ENCODE measurements around the gene CRHR1. TPM values are rescaled to one million over a fixed set of nuclear protein-coding genes. Genes with fewer than 3 reads are reported as not detected.
A peak's percentile ranks its signal among the peaks of the same experiment; 100 is the strongest.

Gene CRHR1
- total RNA-seq, 3 donors from 2014 or later (not counting 1 experiment from before 2014, with no cell fraction given): not detected

GRCh38 chr17:45870342-45870974, 86.3 kb downstream of the CRHR1 start:
- no peaks in the 10 kb centered on the region for H3K36me3 Mint-ChIP-seq
- no peaks in the 10 kb centered on the region for H3K27me3 ChIP-seq (ENCODE audit: control insufficient read depth, insufficient read depth, low read length)
- WGBS (ENCODE audit: insufficient coverage): 78% methylated on average over 3 of the region's 4 CpGs
- no peak overlapping the region for H3K27ac ChIP-seq (ENCODE audit: low read length)
- no peak overlapping the region for H3K4me3 Mint-ChIP-seq
- no peaks in the 10 kb centered on the region for H3K9me3 Mint-ChIP-seq
- peaks cover 3 to 26% of the 10 kb centered on the region in 2 donors for H3K27me3 Mint-ChIP-seq (ENCODE audit: low read depth in 2 of 2)
- no peaks in the 10 kb centered on the region for H3K9me3 ChIP-seq (ENCODE audit: control insufficient read depth, insufficient read depth, low read length)
- H3K4me1 Mint-ChIP-seq: peaks cover 0 to 4% of the 10 kb centered on the region in 2 donors
- H3K27ac Mint-ChIP-seq: no peak overlapping the region
- DNase-seq (no peak), ATAC-seq (no peak)
- no peak for TF ChIP-seq CTCF (IDR thresholded peaks at IDR 0.05)
- H3K36me3 ChIP-seq (ENCODE audit: control insufficient read depth, insufficient read depth, low read length): no peaks in the 10 kb centered on the region
- H3K4me3 ChIP-seq (ENCODE audit: low read length): no peak overlapping the region
- intact Hi-C loops (cut with micrococcal nuclease): no loop called here
- no peaks in the 10 kb centered on the region for H3K4me1 ChIP-seq (ENCODE audit: control insufficient read depth, insufficient read depth, low read length)

- 75% methylated on average over 5 of the region's 5 CpGs for WGBS (ENCODE audit: insufficient coverage)
Measured at GRCh38 chr17:45871718-45872117, 87.6 kb downstream of the CRHR1 start.

GRCh38 chr17:45873728-45874127, 89.6 kb downstream of the CRHR1 start:
- no peaks in the 10 kb centered on the region for H3K36me3 ChIP-seq (ENCODE audit: control insufficient read depth, insufficient read depth, low read length)
- no peak for TF ChIP-seq CTCF (IDR thresholded peaks at IDR 0.05)
- Mint-ChIP-seq H3K36me3 (no peaks in the 10 kb centered on the region), H3K27me3 (ENCODE audit: low read depth in 2 of 2) (peaks cover 6 to 18% of the 10 kb centered on the region in 2 donors), H3K9me3 (no peaks in the 10 kb centered on the region), H3K4me1 (peaks cover 0 to 4% of the 10 kb centered on the region in 2 donors), H3K4me3 (no peak overlapping the region), H3K27ac (no peak overlapping the region)
- WGBS (ENCODE audit: insufficient coverage): 1% methylated on average over 6 of the region's 6 CpGs
- peak in 1 of 3 donors; percentile 66 for ATAC-seq
- intact Hi-C loops (cut with micrococcal nuclease): no loop called here
- H3K4me3 ChIP-seq (ENCODE audit: low read length): no peak overlapping the region
- peak in 1 of 2 donors; percentile 61 for DNase-seq
- no peak overlapping the region for H3K27ac ChIP-seq (ENCODE audit: low read length)
- H3K9me3 ChIP-seq (ENCODE audit: control insufficient read depth, insufficient read depth, low read length): no peaks in the 10 kb centered on the region
- no peaks in the 10 kb centered on the region for H3K27me3 ChIP-seq (ENCODE audit: control insufficient read depth, insufficient read depth, low read length)
- H3K4me1 ChIP-seq (ENCODE audit: control insufficient read depth, insufficient read depth, low read length): no peaks in the 10 kb centered on the region

More at GRCh38 chr17:45871718-45872117, 87.6 kb downstream of the CRHR1 start:
- Histone ChIP-seq H3K27me3 (ENCODE audit: control insufficient read depth, insufficient read depth, low read length) (no peaks in the 10 kb centered on the region), H3K9me3 (ENCODE audit: control insufficient read depth, insufficient read depth, low read length) (no peaks in the 10 kb centered on the region), H3K36me3 (ENCODE audit: control insufficient read depth, insufficient read depth, low read length) (no peaks in the 10 kb centered on the region), H3K4me3 (ENCODE audit: low read length) (no peak overlapping the region), H3K4me1 (ENCODE audit: control insufficient read depth, insufficient read depth, low read length) (no peaks in the 10 kb centered on the region), H3K27ac (ENCODE audit: low read length) (no peak overlapping the region)
- Mint-ChIP-seq H3K4me3 (no peak overlapping the region), H3K9me3 (no peaks in the 10 kb centered on the region), H3K4me1 (peaks cover 0 to 4% of the 10 kb centered on the region in 2 donors), H3K36me3 (no peaks in the 10 kb centered on the region), H3K27ac (no peak overlapping the region), H3K27me3 (ENCODE audit: low read depth in 2 of 2) (peaks cover 3 to 19% of the 10 kb centered on the region in 2 donors)
- intact Hi-C loops (cut with micrococcal nuclease): no loop called here
- no peak for DNase-seq
- no peak for ATAC-seq
- no peak for TF ChIP-seq CTCF (IDR thresholded peaks at IDR 0.05)

- intact Hi-C loops (cut with micrococcal nuclease): no loop called here
- no peaks in the 10 kb centered on the region for H3K4me1 ChIP-seq (ENCODE audit: control insufficient read depth, insufficient read depth, low read length)
- no peak for TF ChIP-seq CTCF (IDR thresholded peaks at IDR 0.05)
- H3K4me1 Mint-ChIP-seq: peaks cover 0 to 4% of the 10 kb centered on the region in 2 donors
- no peaks in the 10 kb centered on the region for H3K27me3 ChIP-seq (ENCODE audit: control insufficient read depth, insufficient read depth, low read length)
- DNase-seq: peak in 1 of 2 donors; percentile 61
- no peak overlapping the region for H3K27ac Mint-ChIP-seq
- no peaks in the 10 kb centered on the region for H3K36me3 ChIP-seq (ENCODE audit: control insufficient read depth, insufficient read depth, low read length)
- H3K27ac ChIP-seq (ENCODE audit: low read length): no peak overlapping the region
- no peak overlapping the region for H3K4me3 ChIP-seq (ENCODE audit: low read length)
- no peaks in the 10 kb centered on the region for H3K9me3 ChIP-seq (ENCODE audit: control insufficient read depth, insufficient read depth, low read length)
- H3K36me3 Mint-ChIP-seq: no peaks in the 10 kb centered on the region
- 56% methylated on average over 3 of the region's 3 CpGs for WGBS (ENCODE audit: insufficient coverage)
- no peaks in the 10 kb centered on the region for H3K9me3 Mint-ChIP-seq
- ATAC-seq: no peak
- H3K27me3 Mint-ChIP-seq (ENCODE audit: low read depth in 2 of 2): peaks cover 6 to 18% of the 10 kb centered on the region in 2 donors
- H3K4me3 Mint-ChIP-seq: no peak overlapping the region
Measured at GRCh38 chr17:45874151-45874550, 90.0 kb downstream of the CRHR1 start.
